Mesothelial cell of epicardium (in vitro differentiated cells): Measurements from ENCODE around the gene KRTAP10-1. TPM values are rescaled to one million over a fixed set of nuclear protein-coding genes. Genes with fewer than 3 reads are reported as not detected.

Experiments used
- DNase-seq, 2 experiments: peaks; one replicate each; pipeline ENCODE4 v3.0.0; 2021; ENCODE audit warnings: low spot score in 2 of 2; ENCODE audit not compliant: unreplicated experiment in 2 of 2
- H3K27ac Mint-ChIP-seq: 2 replicates; pipeline ENCODE4 v1.8.0; 2021; ENCODE audit warnings: mixed read lengths
- H3K27me3 Mint-ChIP-seq: 2 replicates; pipeline ENCODE4 v1.8.0; 2021; ENCODE audit warnings: low read depth, mixed read lengths
- H3K36me3 Mint-ChIP-seq: 2 replicates; pipeline ENCODE4 v1.8.0; 2021; ENCODE audit warnings: mixed read lengths
- H3K4me1 Mint-ChIP-seq: 2 replicates; pipeline ENCODE4 v1.8.0; 2021; ENCODE audit warnings: mixed read lengths
- H3K4me3 Mint-ChIP-seq: 2 replicates; pipeline ENCODE4 v1.8.0; 2021; ENCODE audit warnings: mild to moderate bottlenecking, moderate library complexity, mixed read lengths
- H3K9me3 Mint-ChIP-seq: 2 replicates; pipeline ENCODE4 v1.8.0; 2021; ENCODE audit warnings: mixed read lengths
- CTCF ChIP-seq: fragments of 200-600 bp; sonication (generic); IDR thresholded peaks from one replicate; pipeline ENCODE4 v1.5.0; 2021; ENCODE audit warnings: antibody characterized with exemption; ENCODE audit not compliant: unreplicated experiment
- total RNA-seq: library from RNA; stranded (reverse); gene quantifications from 3 replicates; pipeline ENCODE4 v1.2.1, GENCODE V29; 2021

The KRTAP10-1 gene
- total RNA-seq, 1 donor from 2014 or later, result not detected

DNA sequence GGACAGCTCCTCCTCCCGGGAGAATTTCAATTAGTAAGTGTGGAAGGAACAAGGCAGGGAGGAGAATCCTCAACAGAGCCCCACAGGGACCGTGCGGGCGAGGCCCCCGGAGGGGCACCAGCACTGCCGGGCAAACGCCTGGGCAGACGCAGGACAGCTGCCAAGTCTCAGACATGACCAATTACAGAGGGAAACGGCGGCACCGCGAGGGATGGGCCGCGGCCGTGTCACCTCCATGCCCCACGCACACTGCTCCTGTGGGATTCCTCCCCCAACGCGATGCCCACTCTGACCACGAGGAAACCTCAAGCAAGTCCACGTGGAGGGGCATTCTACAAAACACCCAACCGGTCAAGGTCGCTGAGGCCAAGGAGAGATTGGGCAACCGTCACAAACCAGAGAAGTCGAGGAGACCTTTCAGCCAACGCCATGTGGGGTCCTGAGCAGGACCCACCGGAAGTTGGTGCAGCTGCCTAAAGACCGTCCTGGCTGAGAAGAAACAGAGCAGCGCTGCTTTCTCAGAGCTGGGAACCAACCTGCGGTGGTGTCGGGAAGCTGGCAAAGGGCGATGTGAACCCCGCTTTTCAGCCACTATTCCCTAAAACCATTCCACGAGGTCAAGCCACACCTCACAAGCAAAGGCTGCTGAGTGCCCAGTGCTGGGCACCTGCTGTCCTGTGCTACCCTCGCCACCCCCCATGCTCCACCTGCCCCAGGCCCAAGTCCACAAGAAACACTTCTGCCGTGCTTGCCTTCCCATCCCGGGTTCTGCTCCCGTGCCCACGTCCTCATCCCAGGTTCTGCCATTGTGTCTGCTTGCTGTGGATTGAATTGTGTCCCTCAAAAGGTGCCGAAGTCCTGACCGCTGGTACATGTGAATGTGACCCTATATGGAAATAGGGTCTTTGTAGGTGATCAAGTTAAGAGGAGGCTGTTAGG is 32.1 kb upstream of the KRTAP10-1 start:
- no peak for TF ChIP-seq CTCF
- Mint-ChIP-seq H3K36me3 (no peaks in the 10 kb centered on the region), H3K4me1 (no peaks in the 10 kb centered on the region), H3K27ac (no peak overlapping the region), H3K4me3 (no peak overlapping the region), H3K27me3 (peaks cover under 1% of the 10 kb centered on the region), H3K9me3 (peaks cover 27% of the 10 kb centered on the region)
- peak in 1 of 2 experiments; percentile 32 for DNase-seq

GRCh38 chr21:44571296-44571695 is 31.3 kb upstream of the KRTAP10-1 start:
- no peaks in the 10 kb centered on the region for H3K4me1 Mint-ChIP-seq
- no peak for DNase-seq
- H3K9me3 Mint-ChIP-seq, result peaks cover 20% of the 10 kb centered on the region
- no peak overlapping the region for H3K4me3 Mint-ChIP-seq
- no peak overlapping the region for H3K27ac Mint-ChIP-seq
- TF ChIP-seq CTCF, result no peak
- H3K36me3 Mint-ChIP-seq, result no peaks in the 10 kb centered on the region
- peaks cover 4% of the 10 kb centered on the region for H3K27me3 Mint-ChIP-seq

GRCh38 chr21:44569861-44570517 is 30.0 kb upstream of the KRTAP10-1 start:
- H3K27ac Mint-ChIP-seq, result no peak overlapping the region
- H3K9me3 Mint-ChIP-seq, result peaks cover 20% of the 10 kb centered on the region
- H3K4me1 Mint-ChIP-seq, result no peaks in the 10 kb centered on the region
- no peak for TF ChIP-seq CTCF
- DNase-seq, result peak in 1 of 2 experiments; percentile 28
- peaks cover 4% of the 10 kb centered on the region for H3K27me3 Mint-ChIP-seq
- H3K36me3 Mint-ChIP-seq, result no peaks in the 10 kb centered on the region
- no peak overlapping the region for H3K4me3 Mint-ChIP-seq

GRCh38 chr21:44568667-44569556 is 28.9 kb upstream of the KRTAP10-1 start:
- H3K9me3 Mint-ChIP-seq, result peaks cover 24% of the 10 kb centered on the region
- no peaks in the 10 kb centered on the region for H3K36me3 Mint-ChIP-seq
- H3K27me3 Mint-ChIP-seq, result peaks cover 4% of the 10 kb centered on the region
- no peak for TF ChIP-seq CTCF
- H3K4me3 Mint-ChIP-seq, result no peak overlapping the region
- no peak for DNase-seq
- no peak overlapping the region for H3K27ac Mint-ChIP-seq
- H3K4me1 Mint-ChIP-seq, result no peaks in the 10 kb centered on the region

DNA sequence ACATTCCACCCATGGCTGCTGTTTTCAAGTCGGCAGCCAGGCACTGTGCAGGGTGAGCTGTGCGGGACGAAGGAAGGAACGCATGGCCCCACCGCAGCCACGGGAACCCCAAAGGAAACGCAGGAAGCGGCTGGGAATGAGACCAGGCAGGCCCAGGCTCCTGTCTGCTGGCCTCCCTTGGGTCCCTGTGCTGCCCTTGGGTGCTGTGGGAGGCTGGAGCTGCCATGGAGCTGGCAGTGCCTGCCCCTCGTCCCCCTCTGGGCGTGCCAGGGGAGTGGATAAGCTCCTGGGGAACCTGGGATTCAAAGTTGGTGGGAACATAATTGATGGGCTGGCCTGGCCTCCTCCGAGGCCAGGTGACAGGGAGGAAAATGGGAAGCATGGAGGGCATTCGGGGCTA is 28.3 kb upstream of the KRTAP10-1 start:
- no peak overlapping the region for H3K27ac Mint-ChIP-seq
- H3K27me3 Mint-ChIP-seq, result peaks cover 4% of the 10 kb centered on the region
- H3K36me3 Mint-ChIP-seq, result no peaks in the 10 kb centered on the region
- H3K4me3 Mint-ChIP-seq, result no peak overlapping the region
- no peaks in the 10 kb centered on the region for H3K4me1 Mint-ChIP-seq
- TF ChIP-seq CTCF, result no peak
- DNase-seq, result no peak
- H3K9me3 Mint-ChIP-seq, result peaks cover 24% of the 10 kb centered on the region
